Natural killer cell (primary cell): Measurements from ENCODE around the gene OTOA. TPM values are rescaled to one million over a fixed set of nuclear protein-coding genes. Genes with fewer than 3 reads are reported as not detected.
"Not testable (repeated sequence)": the region's sequence is repeated elsewhere in the genome, so short reads cannot be mapped to it uniquely, and the experiment has no call there.

Experiments
- ATAC-seq, 3 donors: fragments of 150-1000 bp in 2 of 3; fragments of 200-7000 bp in 1 of 3; cut with Tn5 transposase; 1 replicate in 1 of 3; 2 replicates in 2 of 3; pipeline ENCODE4 v1.10.0; 2021; ENCODE audit warnings: mild to moderate bottlenecking in 2 of 3, moderate library complexity in 2 of 3
- DNase-seq, 2 donors: peaks; one replicate each; pipeline versions ENCODE4 v3.0.0 to v3.0.0-alpha.2; 2013 to 2021; ENCODE audit warnings: mixed read lengths in 1 of 2
- H3K27ac ChIP-seq: one replicate; pipeline ENCODE4 v1.5.1; 2013; ENCODE audit warnings: mild to moderate bottlenecking, low read length
- H3K27me3 ChIP-seq: one replicate; pipeline ENCODE4 v1.6.1; 2013; ENCODE audit warnings: low read length; ENCODE audit not compliant: control insufficient read depth, insufficient read depth
- H3K36me3 ChIP-seq: one replicate; pipeline ENCODE4 v1.6.1; 2013; ENCODE audit warnings: low read length; ENCODE audit not compliant: control insufficient read depth, insufficient read depth
- H3K4me1 ChIP-seq: one replicate; pipeline ENCODE4 v1.6.1; 2013; ENCODE audit warnings: low read length; ENCODE audit not compliant: control insufficient read depth, insufficient read depth
- H3K4me3 ChIP-seq: one replicate; pipeline ENCODE4 v1.5.1; 2013; ENCODE audit warnings: low read length
- H3K9me3 ChIP-seq: one replicate; pipeline ENCODE4 v1.6.1; 2013; ENCODE audit warnings: low read length; ENCODE audit not compliant: control insufficient read depth, insufficient read depth
- H3K27ac Mint-ChIP-seq, 2 donors: one replicate each; pipeline ENCODE4 v1.8.0; 2022; ENCODE audit warnings: mild to moderate bottlenecking in 2 of 2, mixed read lengths in 2 of 2, moderate library complexity in 1 of 2
- H3K27me3 Mint-ChIP-seq, 2 donors: one replicate each; pipeline ENCODE4 v1.8.0; 2022; ENCODE audit warnings: low read depth in 2 of 2, mixed read lengths in 2 of 2
- H3K36me3 Mint-ChIP-seq: one replicate; pipeline ENCODE4 v1.8.0; 2022; ENCODE audit warnings: mixed read lengths
- H3K4me1 Mint-ChIP-seq, 2 donors: one replicate each; pipeline ENCODE4 v1.8.0; 2022; ENCODE audit warnings: mixed read lengths in 2 of 2
- H3K4me3 Mint-ChIP-seq: one replicate; pipeline ENCODE4 v1.8.0; 2022; ENCODE audit warnings: mild to moderate bottlenecking, moderate library complexity, mixed read lengths
- H3K9me3 Mint-ChIP-seq, 2 donors: one replicate each; pipeline ENCODE4 v1.8.0; 2022; ENCODE audit warnings: mixed read lengths in 2 of 2
- CTCF ChIP-seq: fragments of 200-600 bp; IDR thresholded peaks from one replicate; pipeline ENCODE4 v1.8.0; 2022; ENCODE audit warnings: antibody characterized with exemption
- WGBS: methylation state at CpG from one replicate; pipeline ENCODE4 v1.1.7; 2013; ENCODE audit warnings: missing lambda C conversion rate; ENCODE audit not compliant: insufficient coverage; 5-methylcytosine and 5-hydroxymethylcytosine counted together
- intact Hi-C: fragments of 100-400 bp; cut with micrococcal nuclease; formaldehyde crosslinking; loops from one replicate; pipeline ENCODE4 v1.14.2; 2022
- total RNA-seq, 4 donors: library from RNA; stranded (reverse); fragments of 120-200 nt in 1 of 4; gene quantifications; one replicate each; pipeline versions ENCODE4 v1.2.3 to v1.2.4, GENCODE V29; 2013 to 2022

The OTOA gene
- total RNA-seq, 3 donors from 2014 or later (not counting 1 experiment from before 2014, with no cell fraction given): 0.14 TPM; not detected in 2

DNA sequence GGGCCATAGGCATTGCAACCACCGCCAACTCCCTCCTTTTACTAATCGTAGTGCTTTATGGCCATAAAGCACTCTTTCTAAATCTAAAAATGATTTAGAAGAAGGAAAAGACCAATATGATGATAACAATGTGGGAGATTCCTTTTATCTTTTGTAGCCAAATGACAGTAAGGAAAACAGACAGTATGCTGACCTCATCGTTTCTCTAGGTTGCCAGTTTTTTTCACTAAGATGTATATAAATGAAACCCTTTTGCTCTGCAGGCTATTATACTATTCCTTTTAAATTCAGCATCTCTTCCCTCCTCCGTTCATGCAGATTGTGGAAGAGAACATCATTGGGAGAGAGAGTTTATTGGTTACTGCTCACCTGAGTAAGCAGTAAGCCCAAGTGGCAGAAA, 25.3 kb downstream of the OTOA start:
- no peak overlapping the region for H3K4me3 ChIP-seq
- Mint-ChIP-seq H3K4me1 (peaks cover 0 to 4% of the 10 kb centered on the region in 2 donors), H3K4me3 (no peak overlapping the region), H3K36me3 (no peaks in the 10 kb centered on the region), H3K27me3 (peaks cover 10 to 13% of the 10 kb centered on the region in 2 donors), H3K9me3 (no peaks in the 10 kb centered on the region), H3K27ac (no peak overlapping the region)
- WGBS: 78% methylated on average over 1 of the region's 4 CpGs
- ATAC-seq (no peak), DNase-seq (no peak)
- intact Hi-C loops: no loop called here
- H3K36me3 ChIP-seq: no peaks in the 10 kb centered on the region
- TF ChIP-seq CTCF: no peak
- no peaks in the 10 kb centered on the region for H3K9me3 ChIP-seq
- H3K4me1 ChIP-seq: no peaks in the 10 kb centered on the region
- H3K27ac ChIP-seq: no peak overlapping the region
- H3K27me3 ChIP-seq: no peaks in the 10 kb centered on the region

GRCh38 chr16:21690967-21691366, 27.2 kb downstream of the OTOA start:
- H3K4me1 ChIP-seq, H3K36me3 Mint-ChIP-seq, H3K36me3 ChIP-seq, H3K27me3 ChIP-seq, H3K4me3 Mint-ChIP-seq, DNase-seq, H3K4me1 Mint-ChIP-seq, H3K27ac ChIP-seq, intact Hi-C loops, H3K9me3 Mint-ChIP-seq, H3K9me3 ChIP-seq, H3K27ac Mint-ChIP-seq, ATAC-seq, H3K4me3 ChIP-seq: not testable (repeated sequence)
- WGBS: 60% methylated on average over 2 of the region's 4 CpGs
- H3K27me3 Mint-ChIP-seq: peaks cover 10 to 13% of the 10 kb centered on the region in 2 donors

DNA sequence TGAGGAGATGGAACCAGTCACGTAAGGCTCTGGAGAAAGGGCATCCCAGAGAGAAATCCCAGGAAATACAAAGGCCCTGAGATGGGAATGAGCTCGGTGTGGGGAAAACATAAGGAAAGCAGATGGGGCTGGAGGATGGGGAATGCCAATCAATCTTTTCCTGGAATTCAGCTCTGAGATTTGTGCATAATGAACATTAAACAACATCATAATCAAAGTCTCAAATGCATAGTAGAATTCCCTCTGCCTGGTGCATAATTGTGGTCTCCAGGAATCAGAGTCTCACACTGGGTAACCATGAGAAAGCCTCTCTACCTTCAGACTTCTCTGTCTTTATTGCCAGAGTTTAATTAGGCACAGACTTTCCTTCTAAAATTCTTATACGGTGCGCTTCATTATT, 30.8 kb downstream of the OTOA start:
- ATAC-seq (no peak), DNase-seq (no peak)
- 91% methylated on average over 2 of the region's 4 CpGs for WGBS
- H3K9me3 Mint-ChIP-seq: no peaks in the 10 kb centered on the region
- H3K36me3 ChIP-seq: no peaks in the 10 kb centered on the region
- no peaks in the 10 kb centered on the region for H3K4me1 Mint-ChIP-seq
- TF ChIP-seq CTCF: no peak
- no peak overlapping the region for H3K27ac ChIP-seq
- H3K4me1 ChIP-seq: no peaks in the 10 kb centered on the region
- no peak overlapping the region for H3K4me3 ChIP-seq
- peaks cover 12% of the 10 kb centered on the region in 2 donors for H3K27me3 Mint-ChIP-seq
- no peaks in the 10 kb centered on the region for H3K9me3 ChIP-seq
- no peaks in the 10 kb centered on the region for H3K27me3 ChIP-seq
- no peak overlapping the region for H3K4me3 Mint-ChIP-seq
- no peak overlapping the region for H3K27ac Mint-ChIP-seq
- no peaks in the 10 kb centered on the region for H3K36me3 Mint-ChIP-seq
- intact Hi-C loops: no loop called here

GRCh38 chr16:21697032-21697431, 33.3 kb downstream of the OTOA start:
- Mint-ChIP-seq H3K4me3 (no peak overlapping the region), H3K9me3 (no peaks in the 10 kb centered on the region), H3K27ac (no peak overlapping the region), H3K36me3 (no peaks in the 10 kb centered on the region), H3K4me1 (no peaks in the 10 kb centered on the region), H3K27me3 (peaks cover 0 to 9% of the 10 kb centered on the region in 2 donors)
- no peaks in the 10 kb centered on the region for H3K4me1 ChIP-seq
- ATAC-seq (no peak), DNase-seq (no peak)
- 94% methylated on average over 4 of the region's 5 CpGs for WGBS
- H3K36me3 ChIP-seq: no peaks in the 10 kb centered on the region
- no peak overlapping the region for H3K27ac ChIP-seq
- H3K9me3 ChIP-seq: no peaks in the 10 kb centered on the region
- no peaks in the 10 kb centered on the region for H3K27me3 ChIP-seq
- intact Hi-C loops: no loop called here
- no peak overlapping the region for H3K4me3 ChIP-seq
- TF ChIP-seq CTCF: no peak
